ENCODE results near the gene KCNQ5. TPM values are rescaled to one million over a fixed set of nuclear protein-coding genes. Genes with fewer than 3 reads are reported as not detected.

The KCNQ5 gene
- total and polyA plus RNA-seq, 10 of the 15 experiments (the other 5 are each of a cell fraction or from before 2014, with no cell fraction given): 0.60 to 16.2 (median 3.2) TPM

DNA sequence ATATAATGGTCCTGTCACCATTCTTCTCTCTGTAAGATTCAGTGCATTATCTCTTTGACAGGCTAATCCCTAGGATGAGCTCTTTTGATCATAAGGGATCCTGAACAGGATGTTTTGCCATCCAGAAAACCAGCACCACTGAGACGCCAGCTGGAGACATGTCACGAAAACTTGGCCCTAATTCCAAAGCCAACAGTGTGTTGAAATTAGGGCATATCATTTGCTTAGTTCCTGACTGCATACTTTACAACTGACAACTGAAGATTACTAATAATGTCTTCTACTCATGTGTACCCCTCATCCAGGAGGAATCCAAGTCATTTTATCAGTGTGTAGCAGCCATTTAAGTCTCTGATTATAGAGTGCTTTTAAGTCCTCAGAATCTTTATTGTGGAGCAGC is 243.6 kb downstream of the KCNQ5 start (continued):
- TF ChIP-seq KAT2A (conservative IDR thresholded peaks at IDR 0.05; ENCODE audit: control insufficient read depth, low read depth, low read length): no peak

DNA sequence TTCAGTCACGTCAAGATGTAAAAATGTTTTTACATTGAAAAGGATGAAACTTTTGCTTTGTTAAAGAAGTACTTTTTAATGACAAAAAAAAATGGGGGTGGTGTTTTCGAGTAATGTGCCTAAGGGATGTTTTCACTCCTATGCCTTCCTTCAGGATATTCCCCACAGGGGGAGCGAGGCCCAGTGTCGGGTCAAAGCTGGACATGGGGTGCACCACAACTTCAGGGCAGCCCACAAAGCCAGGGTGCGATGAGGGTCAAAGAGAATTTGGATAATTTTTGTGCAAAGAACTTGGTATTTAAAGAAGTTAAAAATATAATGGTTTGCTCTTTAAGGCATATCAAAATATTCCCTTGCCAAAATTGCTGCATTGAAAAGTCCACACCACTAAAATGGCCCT is 247.8 kb downstream of the KCNQ5 start:
- H3K4me3 ChIP-seq: no peak overlapping the region
- no peaks in the 10 kb centered on the region for H3K36me3 ChIP-seq (ENCODE audit: control insufficient read depth in 2 of 2, insufficient read depth in 2 of 2, low read length in 1 of 2)
- H3K4me1 ChIP-seq (ENCODE audit: control insufficient read depth, insufficient read depth, low read length): no peaks in the 10 kb centered on the region
- no peak for DNase-seq (ENCODE audit: low read depth, low spot score)
- SMC1A ChIA-PET (ENCODE audit: uncharacterized antibody, unreplicated experiment): no interaction called here
- CTCF ChIA-PET: no interaction called here
- FAIRE-seq: no peak
- RAD21 ChIA-PET (ENCODE audit: unreplicated experiment): no interaction called here
- no peak overlapping the region for H3K4me2 ChIP-seq (ENCODE audit: control insufficient read depth, insufficient read depth)
- in situ Hi-C loops (cut with MboI) (no loop called here), intact Hi-C loops (cut with micrococcal nuclease; ENCODE audit: unreplicated experiment) (no loop called here)
- H3K9ac ChIP-seq (ENCODE audit: control insufficient read depth, insufficient read depth, low read length): no peak overlapping the region
- TF ChIP-seq PAX5 (IDR thresholded peaks at IDR 0.05; ENCODE audit: borderline replicate concordance, low read depth, low read length): no peak
- no peak for TF ChIP-seq HDAC2 (IDR thresholded peaks at IDR 0.05)
- no peak for TF ChIP-seq NRF1 (conservative IDR thresholded peaks at IDR 0.05; ENCODE audit: low read depth, low read length)
- TF ChIP-seq POLR2AphosphoS5 (IDR thresholded peaks at IDR 0.05; ENCODE audit: low read length): no peak
- no peak for TF ChIP-seq IKZF1 (conservative IDR thresholded peaks at IDR 0.05)
- TF ChIP-seq E2F4 (IDR thresholded peaks at IDR 0.05; ENCODE audit: low read depth, low read length): no peak
- no peak for TF ChIP-seq IRF4 (IDR thresholded peaks at IDR 0.05; ENCODE audit: low read depth, low read length)
- TF ChIP-seq BCL11A (IDR thresholded peaks at IDR 0.05; ENCODE audit: low read depth, low read length): no peak
- no peak for TF ChIP-seq SMAD1 (IDR thresholded peaks at IDR 0.05; ENCODE audit: low read depth, partially characterized antibody)
- TF ChIP-seq ELK1 (IDR thresholded peaks at IDR 0.05; ENCODE audit: low read depth, low read length): no peak
- TF ChIP-seq ZSCAN29 (IDR thresholded peaks at IDR 0.05): no peak
- no peak for TF ChIP-seq NFYB (IDR thresholded peaks at IDR 0.05; ENCODE audit: insufficient read depth, low read depth, low read length)
- no peaks in the 10 kb centered on the region for H3K79me2 ChIP-seq (ENCODE audit: control insufficient read depth, insufficient read depth, low read length)
- H3K27me3 ChIP-seq (replicated peaks in 1 of 2; ENCODE audit: control insufficient read depth in 2 of 2, insufficient read depth in 2 of 2, low read length in 1 of 2): no peaks in the 10 kb centered on the region
- 97% methylated on average over 4 of the region's 5 CpGs for WGBS (ENCODE audit: insufficient coverage, insufficient replicate concordance, low lambda C conversion rate, missing lambda C conversion rate)
- ATAC-seq: no peak
- H3K27ac ChIP-seq (ENCODE audit: control insufficient read depth, insufficient read depth): no peak overlapping the region
- POLR2A ChIA-PET: no interaction called here
- H3K9me3 ChIP-seq (replicated peaks; ENCODE audit: control insufficient read depth, insufficient read depth, low read length): no peaks in the 10 kb centered on the region
- H2AFZ ChIP-seq (ENCODE audit: control insufficient read depth, low read depth, low read length): no peak overlapping the region
- no TSS peak for BruUV-seq (replicated peaks)
- no peaks in the 10 kb centered on the region for H4K20me1 ChIP-seq (ENCODE audit: control insufficient read depth, insufficient read depth)

Data from GM12878 (cell line).